ENCODE data around the gene IGLL5. TPM values are rescaled to one million over a fixed set of nuclear protein-coding genes. Genes with fewer than 3 reads are reported as not detected.

Gene IGLL5
- polyA plus RNA-seq, 1 of the 3 experiments (the other 2 are of a cell fraction), result not detected

DNA sequence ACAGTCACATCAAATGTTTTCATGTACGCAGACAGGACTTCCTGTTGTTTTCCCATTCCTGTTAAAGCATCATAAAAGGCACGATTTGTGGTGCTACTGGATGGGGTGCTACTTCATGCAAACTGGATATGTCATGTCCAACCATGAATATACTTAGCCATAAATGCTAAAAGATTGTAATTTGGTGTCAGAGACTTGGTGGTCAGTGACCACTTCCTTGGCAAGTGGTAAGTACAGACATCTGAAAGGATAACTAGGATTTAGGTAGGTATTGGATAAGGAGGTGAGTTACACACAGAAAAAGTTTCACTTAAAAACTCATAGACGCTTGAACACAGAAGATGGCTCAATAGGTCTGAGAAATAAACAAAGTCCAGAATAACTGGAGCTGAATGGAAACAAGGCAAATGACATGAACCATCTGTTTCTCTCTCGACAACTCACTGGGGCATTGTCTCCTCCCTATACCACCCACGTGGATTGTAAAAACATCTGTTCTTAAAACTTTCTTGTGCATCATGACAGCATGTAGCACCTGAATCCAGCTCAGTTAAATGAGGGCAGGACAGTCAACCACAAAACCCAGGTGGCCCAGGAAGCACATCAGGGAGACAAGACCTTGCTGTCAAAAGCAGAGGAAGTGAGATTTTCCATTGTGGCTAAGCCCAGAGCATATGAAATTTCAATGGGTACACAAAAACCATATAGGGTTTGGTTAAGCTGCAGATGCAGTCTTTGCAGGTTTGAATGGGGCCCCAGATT lies 22.1 kb upstream of the IGLL5 start:
- H3K9ac ChIP-seq, result no peak overlapping the region
- TF ChIP-seq TAF1 (IDR thresholded peaks at IDR 0.05; ENCODE audit: borderline replicate concordance, low read depth, low read length), result no peak
- TF ChIP-seq, protein P1, sequence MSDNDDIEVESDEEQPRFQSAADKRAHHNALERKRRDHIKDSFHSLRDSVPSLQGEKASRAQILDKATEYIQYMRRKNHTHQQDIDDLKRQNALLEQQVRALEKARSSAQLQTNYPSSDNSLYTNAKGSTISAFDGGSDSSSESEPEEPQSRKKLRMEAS (IDR thresholded peaks at IDR 0.05; ENCODE audit: low read depth), result no peak
- no peak for TF ChIP-seq MEF2A (IDR thresholded peaks at IDR 0.05; ENCODE audit: borderline replicate concordance, low read depth)
- TF ChIP-seq, protein P2, sequence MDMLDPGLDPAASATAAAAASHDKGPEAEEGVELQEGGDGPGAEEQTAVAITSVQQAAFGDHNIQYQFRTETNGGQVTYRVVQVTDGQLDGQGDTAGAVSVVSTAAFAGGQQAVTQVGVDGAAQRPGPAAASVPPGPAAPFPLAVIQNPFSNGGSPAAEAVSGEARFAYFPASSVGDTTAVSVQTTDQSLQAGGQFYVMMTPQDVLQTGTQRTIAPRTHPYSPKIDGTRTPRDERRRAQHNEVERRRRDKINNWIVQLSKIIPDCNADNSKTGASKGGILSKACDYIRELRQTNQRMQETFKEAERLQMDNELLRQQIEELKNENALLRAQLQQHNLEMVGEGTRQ (IDR thresholded peaks at IDR 0.05; ENCODE audit: borderline replicate concordance, low read depth, low read length), result no peak
- TF ChIP-seq, protein P3, sequence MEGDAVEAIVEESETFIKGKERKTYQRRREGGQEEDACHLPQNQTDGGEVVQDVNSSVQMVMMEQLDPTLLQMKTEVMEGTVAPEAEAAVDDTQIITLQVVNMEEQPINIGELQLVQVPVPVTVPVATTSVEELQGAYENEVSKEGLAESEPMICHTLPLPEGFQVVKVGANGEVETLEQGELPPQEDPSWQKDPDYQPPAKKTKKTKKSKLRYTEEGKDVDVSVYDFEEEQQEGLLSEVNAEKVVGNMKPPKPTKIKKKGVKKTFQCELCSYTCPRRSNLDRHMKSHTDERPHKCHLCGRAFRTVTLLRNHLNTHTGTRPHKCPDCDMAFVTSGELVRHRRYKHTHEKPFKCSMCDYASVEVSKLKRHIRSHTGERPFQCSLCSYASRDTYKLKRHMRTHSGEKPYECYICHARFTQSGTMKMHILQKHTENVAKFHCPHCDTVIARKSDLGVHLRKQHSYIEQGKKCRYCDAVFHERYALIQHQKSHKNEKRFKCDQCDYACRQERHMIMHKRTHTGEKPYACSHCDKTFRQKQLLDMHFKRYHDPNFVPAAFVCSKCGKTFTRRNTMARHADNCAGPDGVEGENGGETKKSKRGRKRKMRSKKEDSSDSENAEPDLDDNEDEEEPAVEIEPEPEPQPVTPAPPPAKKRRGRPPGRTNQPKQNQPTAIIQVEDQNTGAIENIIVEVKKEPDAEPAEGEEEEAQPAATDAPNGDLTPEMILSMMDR (IDR thresholded peaks at IDR 0.05), result no peak
- TF ChIP-seq RCOR1 (IDR thresholded peaks at IDR 0.05; ENCODE audit: low read length), result no peak
- no peak for TF ChIP-seq EZH2phosphoT487 (IDR thresholded peaks at IDR 0.05; ENCODE audit: borderline replicate concordance, low read depth)
- TF ChIP-seq, protein P4, sequence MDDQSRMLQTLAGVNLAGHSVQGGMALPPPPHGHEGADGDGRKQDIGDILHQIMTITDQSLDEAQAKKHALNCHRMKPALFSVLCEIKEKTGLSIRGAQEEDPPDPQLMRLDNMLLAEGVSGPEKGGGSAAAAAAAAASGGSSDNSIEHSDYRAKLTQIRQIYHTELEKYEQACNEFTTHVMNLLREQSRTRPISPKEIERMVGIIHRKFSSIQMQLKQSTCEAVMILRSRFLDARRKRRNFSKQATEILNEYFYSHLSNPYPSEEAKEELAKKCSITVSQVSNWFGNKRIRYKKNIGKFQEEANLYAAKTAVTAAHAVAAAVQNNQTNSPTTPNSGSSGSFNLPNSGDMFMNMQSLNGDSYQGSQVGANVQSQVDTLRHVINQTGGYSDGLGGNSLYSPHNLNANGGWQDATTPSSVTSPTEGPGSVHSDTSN (IDR thresholded peaks at IDR 0.05), result no peak
- no peak for TF ChIP-seq TEAD4 (IDR thresholded peaks at IDR 0.05; ENCODE audit: borderline replicate concordance, insufficient read depth)
- TF ChIP-seq, protein P5, sequence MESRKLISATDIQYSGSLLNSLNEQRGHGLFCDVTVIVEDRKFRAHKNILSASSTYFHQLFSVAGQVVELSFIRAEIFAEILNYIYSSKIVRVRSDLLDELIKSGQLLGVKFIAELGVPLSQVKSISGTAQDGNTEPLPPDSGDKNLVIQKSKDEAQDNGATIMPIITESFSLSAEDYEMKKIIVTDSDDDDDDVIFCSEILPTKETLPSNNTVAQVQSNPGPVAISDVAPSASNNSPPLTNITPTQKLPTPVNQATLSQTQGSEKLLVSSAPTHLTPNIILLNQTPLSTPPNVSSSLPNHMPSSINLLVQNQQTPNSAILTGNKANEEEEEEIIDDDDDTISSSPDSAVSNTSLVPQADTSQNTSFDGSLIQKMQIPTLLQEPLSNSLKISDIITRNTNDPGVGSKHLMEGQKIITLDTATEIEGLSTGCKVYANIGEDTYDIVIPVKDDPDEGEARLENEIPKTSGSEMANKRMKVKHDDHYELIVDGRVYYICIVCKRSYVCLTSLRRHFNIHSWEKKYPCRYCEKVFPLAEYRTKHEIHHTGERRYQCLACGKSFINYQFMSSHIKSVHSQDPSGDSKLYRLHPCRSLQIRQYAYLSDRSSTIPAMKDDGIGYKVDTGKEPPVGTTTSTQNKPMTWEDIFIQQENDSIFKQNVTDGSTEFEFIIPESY (IDR thresholded peaks at IDR 0.05; ENCODE audit: borderline replicate concordance, low read depth), result no peak
- TF ChIP-seq SIN3A (IDR thresholded peaks at IDR 0.05; ENCODE audit: borderline replicate concordance, low read depth, low read length), result no peak
- TF ChIP-seq POLR2AphosphoS5 (IDR thresholded peaks at IDR 0.05; ENCODE audit: low read depth, low read length), result no peak
- no peak for TF ChIP-seq NRF1 (IDR thresholded peaks at IDR 0.05; ENCODE audit: low read depth, low read length)
- no peak for TF ChIP-seq RXRA (IDR thresholded peaks at IDR 0.05; ENCODE audit: borderline replicate concordance, low read depth)
- TF ChIP-seq SMC3 (IDR thresholded peaks at IDR 0.05; ENCODE audit: low read depth, low read length), result no peak
- TF ChIP-seq GATA2 (CRISPR knock-in tag; IDR thresholded peaks at IDR 0.05), result no peak
- no peak for TF ChIP-seq NFIC (IDR thresholded peaks at IDR 0.05; ENCODE audit: borderline replicate concordance)
- no peak for TF ChIP-seq JUND (IDR thresholded peaks at IDR 0.05)
- TF ChIP-seq RAD21 (IDR thresholded peaks at IDR 0.05; ENCODE audit: low read length), result no peak
- CTCF ChIA-PET, result interaction anchor here (0.6 to 4.1 kb wide), 10 partner anchors 10 to 1094 kb away, joined by 3 to 22 read pairs (median 3); no protein-coding TSS in a partner anchor
- no peak overlapping the region for H3K4me3 ChIP-seq (ENCODE audit: low read depth in 2 of 2, low read length in 1 of 2)
- H3K4me1 ChIP-seq (ENCODE audit: control insufficient read depth in 1 of 2, insufficient read depth in 2 of 2, low read depth in 1 of 2, low read length in 1 of 2), result no peaks in the 10 kb centered on the region
- no peaks in the 10 kb centered on the region for H3K27me3 ChIP-seq (ENCODE audit: insufficient read depth)
- H3K27ac ChIP-seq (ENCODE audit: low read depth in 2 of 2, low read length in 1 of 2), result no peak overlapping the region
- H2AFZ ChIP-seq (ENCODE audit: low read depth), result no peak overlapping the region
- H3K36me3 ChIP-seq (replicated peaks in 1 of 2; ENCODE audit: control insufficient read depth in 1 of 2, insufficient read depth in 2 of 2, low read length in 1 of 2), result no peaks in the 10 kb centered on the region
- H3K4me2 ChIP-seq, result no peak overlapping the region
- H3F3A ChIP-seq (replicated peaks; ENCODE audit: insufficient read depth), result no peaks in the 10 kb centered on the region
- WGBS (ENCODE audit: low lambda C conversion rate), result 33% methylated on average over 5 of the region's 5 CpGs
- DNase-seq, result no peak
- H3K9me3 ChIP-seq, result no peaks in the 10 kb centered on the region
- H3K79me2 ChIP-seq (ENCODE audit: insufficient read depth), result no peaks in the 10 kb centered on the region
- H4K20me1 ChIP-seq (ENCODE audit: insufficient read depth), result no peaks in the 10 kb centered on the region; the same call in 1 of the 2 replicates
- H3K9me2 ChIP-seq, result no peaks in the 10 kb centered on the region
- POLR2A ChIA-PET, result no interaction called here

Data from SK-N-SH (cell line).